Endothelial cell of hepatic sinusoid (primary cell): ENCODE data around the gene FLT1.

ENCODE experiments used
- in situ Hi-C: cut with HindIII; loops from 2 replicates; pipeline ENCODE4 v1.10.0; 2017; ENCODE audit warnings: low sequenced_read_pairs

The FLT1 gene

DNA sequence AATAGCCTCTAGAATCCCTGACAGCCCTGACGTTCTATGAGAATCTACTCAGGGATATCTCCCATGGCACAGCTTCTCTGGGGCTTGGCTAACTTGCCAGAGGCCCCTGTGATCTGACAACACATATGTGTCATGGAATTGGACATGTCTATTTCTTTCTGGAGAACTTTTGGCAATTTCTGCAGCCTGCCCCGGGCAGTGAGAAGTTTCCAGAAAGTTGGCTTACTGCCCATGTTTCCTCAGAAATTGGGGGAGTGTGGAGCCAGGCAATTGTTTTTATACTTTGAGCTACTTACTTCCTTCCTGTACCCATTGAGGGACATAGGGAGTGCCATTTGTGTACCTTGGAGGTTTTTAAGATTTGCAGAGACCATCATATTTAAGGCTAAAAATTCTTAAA is 98.9 kb downstream of the FLT1 start:
- in situ Hi-C loops: loop anchor here (5.0 kb wide), 1 partner anchor 56 kb away; no protein-coding TSS in a partner anchor

DNA sequence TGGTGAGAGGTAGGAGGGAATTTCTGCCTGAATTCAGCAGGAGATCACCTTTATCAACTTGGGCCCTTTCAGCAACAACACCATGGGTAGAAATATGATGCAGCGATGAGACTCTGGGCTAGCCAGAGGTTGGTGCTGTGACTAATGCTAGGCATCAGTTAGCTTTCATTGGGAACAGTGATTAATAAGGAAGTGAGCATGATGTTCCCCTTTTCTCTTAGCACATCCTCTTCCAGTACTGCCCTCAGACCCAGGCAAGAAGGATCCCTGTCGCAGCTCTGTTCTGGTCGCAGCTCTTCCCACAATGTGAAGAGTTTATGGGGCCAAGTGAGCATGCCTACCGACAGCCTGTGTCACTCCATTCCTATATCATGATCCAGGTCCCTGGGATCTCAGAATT is 100.5 kb downstream of the FLT1 start:
- in situ Hi-C loops: no loop called here

DNA sequence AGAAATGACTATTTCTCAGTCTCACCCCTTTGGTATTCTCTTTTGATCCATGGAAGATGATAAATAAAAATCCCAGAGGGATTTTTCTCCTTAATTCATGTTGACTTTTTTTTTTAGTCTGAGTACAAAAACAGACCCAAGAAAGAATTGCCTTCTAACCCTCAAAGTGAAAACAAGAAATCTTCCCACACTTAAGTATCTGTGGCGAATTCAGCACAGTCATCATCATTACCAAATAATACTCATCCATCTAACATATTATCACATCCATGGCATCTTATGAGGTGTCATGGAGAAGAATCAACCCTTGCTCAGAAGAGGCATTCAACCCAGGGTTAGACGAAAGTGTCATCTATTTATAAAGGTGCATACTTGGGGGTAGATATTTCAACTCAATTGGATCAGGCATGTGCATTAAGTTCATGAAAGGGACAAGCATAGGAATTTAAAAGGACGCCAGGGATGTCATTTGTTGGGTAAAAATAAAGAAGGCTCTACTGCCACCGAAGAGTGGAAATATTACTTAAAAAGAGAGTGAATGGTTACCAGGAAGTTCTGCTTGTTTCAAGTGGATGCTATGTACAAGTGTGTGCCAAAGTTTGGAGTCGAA is 101.9 kb downstream of the FLT1 start:
- in situ Hi-C loops: no loop called here

DNA sequence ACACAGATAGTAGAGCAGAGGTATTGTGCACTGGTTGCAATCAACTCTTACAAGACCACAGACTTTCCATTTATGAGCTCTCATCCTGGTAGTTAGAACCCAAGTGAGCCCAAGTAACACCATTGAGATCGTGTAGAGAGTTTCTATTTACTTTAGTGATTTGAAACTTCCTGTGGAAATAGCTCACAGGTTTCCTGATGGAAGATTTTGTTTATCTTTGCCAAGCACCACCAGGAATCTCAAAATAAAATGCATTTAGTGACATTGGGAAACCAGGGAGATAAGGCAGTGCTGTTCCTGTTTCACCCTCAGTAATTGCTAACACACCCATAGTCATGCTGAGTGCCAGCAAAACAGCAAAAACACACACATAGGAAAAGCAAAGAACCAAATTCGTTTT is 102.5 kb downstream of the FLT1 start:
- in situ Hi-C loops: no loop called here

DNA sequence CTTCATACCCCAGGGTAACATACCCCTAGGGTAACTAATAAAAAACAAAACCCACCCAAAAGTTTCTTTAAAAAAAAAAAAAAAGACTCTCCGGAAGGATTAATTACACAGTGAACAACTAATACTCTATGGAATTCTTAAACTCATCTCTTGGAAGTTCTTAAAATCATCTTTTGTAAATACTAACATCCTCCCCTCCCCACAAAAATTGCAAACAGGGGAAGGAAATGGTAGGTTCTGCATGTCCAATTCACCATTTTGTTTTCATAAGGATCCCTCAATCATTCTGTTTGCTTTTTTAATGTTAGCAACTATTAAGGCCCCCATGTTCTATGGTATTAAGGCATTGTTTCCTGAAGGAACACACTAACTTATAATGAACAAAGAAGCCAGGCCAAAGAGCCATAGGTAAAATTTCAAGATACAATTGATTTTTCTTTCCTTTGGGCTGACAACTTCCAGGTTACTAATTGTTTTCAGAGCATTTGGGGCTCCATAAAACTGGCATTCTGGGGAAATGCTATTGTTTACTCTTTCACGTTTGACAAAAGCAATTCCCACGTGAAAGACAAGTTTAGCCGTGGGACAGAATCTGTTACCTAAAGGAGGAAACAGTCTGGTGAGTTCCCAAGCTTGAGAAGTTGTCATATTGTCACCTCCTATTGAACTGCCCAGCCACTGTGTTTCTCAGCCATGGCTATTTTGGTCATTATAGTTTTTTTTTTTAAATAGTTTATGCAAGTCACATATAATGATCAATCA is 107.0 kb downstream of the FLT1 start:
- in situ Hi-C loops: no loop called here

DNA sequence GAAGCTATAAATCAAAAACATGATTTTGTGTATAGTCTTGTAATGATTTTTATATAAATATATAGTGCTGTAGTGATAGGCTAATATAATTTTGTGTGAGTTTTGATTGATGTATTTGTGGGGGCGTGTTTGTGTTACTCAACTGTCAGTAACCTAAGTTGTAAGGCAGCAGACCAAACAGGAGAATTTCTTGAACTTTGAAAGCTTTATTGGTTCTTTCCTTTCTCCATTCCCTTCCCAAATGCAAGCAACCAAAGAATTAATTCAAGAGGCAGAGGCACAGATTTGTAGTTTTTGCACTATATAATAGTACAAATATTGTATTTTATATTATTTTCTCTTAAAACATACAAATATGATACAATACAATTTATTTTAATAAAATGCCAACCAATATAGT is 109.6 kb downstream of the FLT1 start:
- in situ Hi-C loops: no loop called here

DNA sequence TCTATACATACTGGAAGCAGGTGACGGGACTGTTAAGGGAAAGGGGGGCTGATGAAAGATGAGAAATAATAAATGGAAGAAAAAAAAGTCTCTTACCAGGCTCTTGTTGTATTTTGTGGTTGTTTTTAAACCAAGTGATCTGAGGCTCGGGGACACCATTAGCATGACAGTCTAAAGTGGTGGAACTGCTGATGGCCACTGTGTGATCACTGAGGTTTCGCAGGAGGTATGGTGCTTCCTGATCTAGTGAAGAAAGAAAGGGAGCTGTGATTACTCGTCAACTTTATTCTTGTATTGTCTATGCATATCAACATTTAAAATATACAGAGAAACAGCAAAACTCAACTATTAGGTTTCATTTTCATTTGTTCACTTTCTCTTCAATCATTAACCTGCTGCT is 110.1 kb downstream of the FLT1 start:
- in situ Hi-C loops: no loop called here

DNA sequence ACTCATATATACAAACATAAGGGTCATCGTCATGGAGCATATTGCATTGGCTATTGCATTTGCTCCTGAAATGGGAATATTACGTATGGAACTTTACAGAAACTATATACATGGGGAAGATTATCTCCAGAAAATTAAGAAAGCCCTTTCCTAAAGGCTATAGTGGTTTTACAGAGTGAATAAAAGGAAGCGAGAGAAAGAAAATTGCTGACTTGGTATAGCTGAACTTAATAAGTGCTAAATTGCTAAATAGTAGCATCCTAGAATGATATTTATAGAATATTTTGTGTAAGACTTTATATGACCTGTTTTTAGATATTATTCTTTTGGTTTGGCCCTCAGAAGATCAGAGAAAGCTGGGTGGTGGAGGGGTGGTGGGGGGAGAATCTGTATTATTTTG is 114.6 kb downstream of the FLT1 start:
- in situ Hi-C loops: no loop called here

DNA sequence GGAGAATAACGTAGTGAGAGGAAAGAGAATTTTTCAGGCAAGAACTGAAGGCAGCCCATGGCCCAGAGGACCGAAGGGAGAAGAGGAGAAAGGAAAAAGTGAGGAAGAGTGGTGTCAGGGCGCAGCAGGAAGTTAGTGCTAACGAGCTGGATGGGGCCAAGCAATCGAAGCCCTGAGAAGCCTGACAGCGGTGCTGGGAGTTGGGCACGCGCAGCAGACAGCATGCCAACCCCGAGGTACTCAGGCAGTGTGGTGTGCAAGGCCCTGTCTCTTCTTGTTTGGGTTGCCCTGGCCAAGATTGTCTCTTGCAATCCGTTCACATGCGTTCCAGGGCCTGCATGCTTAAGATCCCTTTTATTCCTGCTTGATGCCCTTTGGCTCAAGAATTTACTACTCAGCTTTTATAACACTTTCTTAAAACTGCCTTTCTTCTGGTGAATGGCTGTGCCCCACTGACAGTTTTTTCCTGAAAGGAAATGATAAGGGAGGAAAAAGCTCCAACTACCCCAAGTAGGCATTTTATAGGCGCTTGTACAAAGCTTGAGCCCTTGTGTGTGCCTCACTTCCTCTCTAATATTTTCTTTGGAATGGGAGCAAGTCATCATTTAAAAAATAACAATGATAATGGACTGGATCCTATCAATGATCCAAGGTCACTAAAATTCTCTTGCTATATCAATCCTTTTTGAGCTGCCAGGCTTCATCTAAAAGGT is 115.4 kb downstream of the FLT1 start:
- in situ Hi-C loops: loop anchor here (5.0 kb wide), 1 partner anchor 93 kb away; no protein-coding TSS in a partner anchor

DNA sequence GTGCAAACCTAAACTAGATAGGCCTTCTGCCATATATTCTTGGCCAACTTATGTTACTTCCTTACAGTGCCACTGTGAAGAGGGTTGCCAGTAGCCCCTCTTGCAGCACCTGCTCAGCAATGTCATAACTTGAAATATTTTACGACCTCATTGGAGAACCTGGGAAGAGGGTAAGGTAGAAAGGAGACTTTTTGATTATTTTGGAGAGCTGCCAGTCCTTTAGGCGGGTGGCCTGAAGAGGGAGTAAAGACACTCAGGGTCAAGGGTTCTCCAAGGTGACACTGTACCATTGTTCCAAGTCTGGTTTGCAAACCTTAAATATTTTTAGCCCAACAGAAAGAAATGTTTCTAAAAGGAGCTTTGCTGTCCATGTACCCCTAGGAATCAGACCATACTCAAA is 118.3 kb downstream of the FLT1 start:
- in situ Hi-C loops: loop anchor here (5.0 kb wide), 1 partner anchor 96 kb away; no protein-coding TSS in a partner anchor

DNA sequence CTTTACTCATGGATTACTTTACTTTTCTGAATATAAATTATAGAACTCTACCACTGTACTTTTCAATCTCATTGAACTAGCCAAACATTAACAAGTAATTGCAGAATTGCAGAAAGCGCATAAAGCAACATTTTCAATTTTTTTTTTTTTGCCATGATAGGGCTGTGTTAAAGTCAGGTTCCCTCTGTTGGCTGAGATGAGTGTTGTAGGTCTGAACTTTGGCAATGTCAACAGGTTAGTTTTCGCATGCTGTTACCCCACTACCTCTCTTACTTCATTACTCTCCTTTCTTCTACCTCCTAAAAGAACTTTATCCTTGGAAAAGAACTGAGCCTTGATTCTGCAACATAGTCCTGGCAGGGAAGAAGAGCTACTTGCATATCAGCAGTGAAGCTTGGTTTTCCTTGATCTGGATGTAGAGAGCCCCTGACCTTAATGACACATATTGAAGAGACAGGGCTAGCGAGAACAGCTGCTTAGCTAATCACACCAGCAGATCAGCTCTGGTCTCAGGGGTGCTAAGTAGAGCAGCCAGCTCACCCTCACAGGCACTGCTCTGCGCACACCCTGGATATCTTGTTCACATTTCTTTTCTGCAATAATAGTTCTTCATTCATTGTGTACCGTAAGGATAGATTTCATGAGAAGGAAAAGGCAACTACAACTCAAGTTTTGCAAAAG is 119.5 kb downstream of the FLT1 start:
- in situ Hi-C loops: loop anchor here (5.0 kb wide), 1 partner anchor 97 kb away; no protein-coding TSS in a partner anchor

DNA sequence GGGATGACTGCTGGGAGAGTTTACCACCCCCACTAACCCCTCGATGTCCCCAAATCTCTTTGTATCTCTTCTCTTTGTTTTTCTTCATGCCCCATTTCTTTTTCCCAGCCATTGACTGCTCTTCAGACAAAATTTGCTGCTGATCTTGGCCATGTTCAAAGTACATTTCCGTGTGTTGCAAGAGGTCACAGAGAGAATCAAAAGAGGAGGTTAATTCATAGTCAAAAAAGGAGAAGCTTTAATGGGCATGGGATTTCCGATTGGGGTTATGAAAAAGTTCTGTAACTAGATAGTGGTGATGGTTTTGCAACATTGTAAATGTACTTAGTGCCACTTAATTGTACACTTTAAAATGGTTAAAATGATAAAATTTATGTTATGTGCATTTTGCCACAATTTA is 121.1 kb downstream of the FLT1 start:
- in situ Hi-C loops: no loop called here

DNA sequence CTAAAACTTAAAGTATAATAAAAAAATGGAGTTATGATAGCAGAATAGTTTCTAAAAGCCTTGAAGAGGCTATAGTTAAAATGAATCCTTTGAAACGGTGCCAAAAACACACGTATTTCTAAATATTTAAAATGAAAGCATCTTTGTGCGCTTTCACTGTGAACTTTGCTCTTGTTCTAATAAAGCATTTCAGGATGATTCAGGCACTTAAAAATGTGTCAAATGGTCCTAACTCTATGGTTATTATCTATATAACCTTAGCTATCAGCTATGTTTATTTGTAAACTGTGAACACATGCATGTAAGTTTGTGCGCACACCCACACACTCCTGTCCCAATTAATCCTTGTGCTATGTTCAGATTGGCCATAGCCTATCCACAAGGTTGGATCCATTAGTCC is 124.5 kb downstream of the FLT1 start:
- in situ Hi-C loops: no loop called here

DNA sequence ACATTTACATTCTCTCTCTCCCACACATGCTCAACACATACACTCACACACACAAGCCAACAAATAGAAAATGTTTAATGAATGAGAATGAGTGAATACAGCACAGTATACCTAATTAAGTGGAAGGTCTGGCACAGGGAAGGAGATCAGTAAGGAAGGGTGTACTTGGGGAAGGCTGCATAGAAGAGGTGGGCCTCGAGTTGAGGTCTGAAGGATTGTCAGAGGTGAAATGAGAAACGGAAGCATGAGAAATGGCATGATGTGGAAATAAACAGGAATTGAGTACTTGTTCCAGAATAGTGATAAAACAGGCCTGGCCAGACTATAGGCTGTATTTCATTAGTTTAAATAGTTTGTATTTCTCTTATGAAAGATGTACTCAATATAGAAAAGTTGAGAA is 136.2 kb downstream of the FLT1 start:
- in situ Hi-C loops: no loop called here

DNA sequence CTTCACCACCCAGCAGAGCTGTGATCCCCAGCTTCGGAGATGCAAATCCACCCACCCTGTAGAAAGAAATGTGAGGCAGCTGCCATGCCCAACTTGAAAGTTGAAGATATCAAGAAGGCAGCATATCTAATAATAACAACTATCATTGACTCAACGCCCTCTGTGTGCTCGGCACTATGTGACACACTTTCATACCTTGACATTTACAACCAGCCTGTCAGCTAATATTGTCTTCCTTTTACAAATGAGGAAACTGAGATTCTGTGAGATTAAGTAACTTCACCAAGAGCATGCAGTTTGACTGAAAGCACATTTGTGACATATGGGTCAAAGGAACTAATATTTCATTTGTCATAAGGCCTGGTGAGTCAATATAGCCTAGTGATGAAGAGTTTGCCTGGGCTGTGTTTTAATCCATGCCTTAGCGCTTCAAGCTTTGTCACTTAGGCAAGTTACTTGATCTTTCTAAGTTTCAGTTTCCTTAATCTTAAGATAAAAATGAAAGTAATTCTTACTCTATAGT is 137.0 kb downstream of the FLT1 start:
- in situ Hi-C loops: no loop called here

DNA sequence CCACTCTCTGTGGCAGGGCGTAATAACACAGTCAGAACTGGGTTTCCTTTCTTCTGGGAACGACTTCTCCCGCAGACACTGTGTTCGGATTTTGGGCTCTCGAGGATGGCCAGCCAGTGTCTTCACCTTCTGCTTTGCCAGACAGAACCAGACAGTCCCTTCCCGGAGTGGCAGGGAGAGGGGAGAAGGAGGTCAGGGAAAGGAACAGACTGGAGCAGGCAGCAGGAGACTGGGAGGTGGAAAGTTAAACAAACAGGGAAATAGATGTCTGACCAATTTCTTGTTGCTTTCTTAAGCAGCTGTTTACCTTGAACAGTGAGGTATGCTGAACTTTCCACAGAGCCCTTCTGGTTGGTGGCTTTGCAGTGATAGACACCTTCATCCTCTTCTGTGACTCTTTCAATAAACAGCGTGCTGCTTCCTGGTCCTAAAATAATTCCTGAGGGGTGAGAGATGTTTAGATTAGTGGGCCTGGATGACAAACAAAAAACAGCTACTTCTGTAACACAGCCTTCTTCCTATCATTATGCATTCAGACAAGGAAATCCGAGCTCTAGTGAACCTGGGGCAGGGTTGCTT is 137.6 kb downstream of the FLT1 start:
- in situ Hi-C loops: no loop called here

DNA sequence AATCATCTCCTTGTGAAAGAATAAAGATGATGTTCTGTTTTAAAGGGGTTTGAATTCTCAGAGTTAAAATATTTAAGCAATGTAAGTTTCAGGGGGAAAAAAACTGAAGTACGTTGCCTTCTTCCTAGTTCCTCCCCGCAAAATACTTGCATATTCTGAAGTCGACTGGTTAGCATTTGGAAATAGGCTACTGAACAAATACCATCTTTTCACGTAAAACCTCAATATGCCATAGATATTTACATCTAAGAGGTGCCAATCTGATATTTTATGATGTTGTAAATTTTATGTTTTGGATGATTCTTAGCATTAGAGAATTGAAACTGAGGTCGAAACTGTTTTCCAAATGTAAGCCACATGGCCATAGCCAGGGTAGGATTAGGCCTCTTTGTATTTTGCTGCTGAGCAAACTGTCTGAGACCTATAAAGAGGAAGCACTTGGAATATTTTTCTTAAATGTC is 138.3 kb downstream of the FLT1 start:
- in situ Hi-C loops: no loop called here

DNA sequence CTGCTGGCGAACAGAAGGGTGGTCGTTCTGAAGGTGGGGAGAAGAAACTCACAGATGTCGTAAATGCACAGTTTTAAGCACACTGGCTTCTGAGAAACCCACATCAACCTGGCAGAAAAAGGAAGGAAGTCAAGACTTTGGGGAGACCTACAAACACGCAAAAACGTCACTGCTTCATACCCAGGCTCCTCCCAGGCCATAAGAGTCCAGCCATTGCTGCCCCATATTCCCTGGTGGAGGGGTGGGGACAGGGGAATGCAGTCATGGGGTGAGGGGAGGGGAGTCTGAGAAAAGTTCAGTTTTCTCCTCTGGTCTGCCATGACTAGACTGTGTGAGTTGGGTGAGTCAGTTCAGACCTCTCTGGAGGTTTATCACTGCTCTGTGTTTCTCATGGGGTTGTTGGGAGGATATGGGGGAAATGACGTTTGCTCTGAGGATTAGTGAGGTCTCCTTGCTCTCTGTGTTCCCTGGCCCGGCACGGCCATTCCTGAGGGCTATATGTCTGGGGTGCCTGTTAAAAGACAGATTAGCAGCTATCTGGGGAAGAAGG is 139.0 kb downstream of the FLT1 start:
- in situ Hi-C loops: no loop called here

DNA sequence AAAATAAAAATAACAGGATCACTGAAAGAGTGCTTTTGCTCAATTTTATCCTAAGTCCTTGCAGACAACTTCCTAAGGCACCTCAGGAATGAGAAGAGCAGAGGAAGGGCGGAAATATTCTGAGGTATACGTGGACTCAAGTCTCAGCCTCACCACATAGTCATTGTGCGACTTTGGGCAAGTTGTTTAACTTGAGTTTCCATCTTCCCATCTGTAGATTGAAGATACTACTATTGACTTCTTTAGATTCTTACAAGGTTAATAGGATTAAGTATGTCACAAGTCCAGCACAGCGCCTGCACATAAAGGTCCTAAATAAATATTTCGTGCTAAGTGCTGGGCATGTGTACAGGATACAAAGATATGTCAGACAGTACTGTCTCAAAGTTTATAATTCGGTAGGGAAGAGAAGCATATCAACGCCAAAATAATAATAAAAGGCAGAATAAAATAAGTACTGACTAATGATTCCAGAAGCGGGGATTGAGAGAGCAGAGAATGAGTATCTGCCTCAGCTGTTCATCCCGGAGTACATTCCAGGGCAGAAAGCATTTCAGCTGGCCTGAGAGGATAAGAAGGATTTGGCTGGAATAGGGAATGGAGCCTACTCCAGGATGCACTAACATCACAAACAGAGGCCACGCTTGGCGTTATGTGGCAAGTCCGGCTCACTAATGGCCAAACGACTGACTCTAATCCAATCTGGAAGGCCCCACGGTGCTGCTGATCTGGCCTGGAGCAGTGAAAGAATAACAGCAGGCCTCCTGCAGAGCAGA is 139.7 kb downstream of the FLT1 start:
- in situ Hi-C loops: no loop called here

DNA sequence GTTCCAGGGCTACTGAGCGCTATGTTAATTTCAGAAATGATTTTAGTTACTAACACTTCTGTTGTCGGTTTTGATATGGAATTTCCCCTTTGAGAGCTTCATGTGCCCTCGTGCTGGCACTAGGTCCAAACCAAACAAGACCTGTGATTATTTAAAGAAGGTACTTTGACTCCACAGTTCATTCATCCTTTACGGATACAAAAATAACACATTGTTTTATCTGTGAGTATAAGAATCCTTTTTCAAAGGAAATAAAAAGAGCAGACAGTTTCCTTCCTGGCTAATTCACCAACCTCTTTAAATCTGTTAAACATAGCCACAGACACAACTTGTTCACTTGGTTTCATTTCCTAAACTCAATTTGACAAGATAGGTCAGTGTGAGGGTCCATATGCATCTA is 141.2 kb downstream of the FLT1 start:
- in situ Hi-C loops: no loop called here
